CD4-positive, alpha-beta memory T cell (primary cell): ENCODE data around the gene PTPRT. TPM values are rescaled to one million over a fixed set of nuclear protein-coding genes. Genes with fewer than 3 reads are reported as not detected.

ENCODE experiments used
- CTCF ChIA-PET: fragments of 350-600 bp; sonication (Branson Sonifier 250); formaldehyde crosslinking; loops from one replicate; lab custom pipeline; 2021; ENCODE audit warnings: inconsistent platforms; ENCODE audit not compliant: partially characterized antibody; lab: Charles Lee
- POLR2A ChIA-PET: fragments of 350-600 bp; sonication (Branson Sonifier 250); formaldehyde crosslinking; loops from one replicate; lab custom pipeline; 2021; ENCODE audit not compliant: partially characterized antibody; lab: Charles Lee
- DNase-seq, 5 donors: peaks; one replicate each; pipeline versions ENCODE4 v3.0.0 to v3.0.0-alpha.2; 2020 to 2022; ENCODE audit warnings: mixed read lengths in 1 of 5
- H3K27ac ChIP-seq: one replicate; pipeline ENCODE4 v1.7.0; 2013; ENCODE audit warnings: low read depth, low read length
- H3K27me3 ChIP-seq: 2 replicates; pipeline ENCODE4 v1.7.0; 2013; ENCODE audit warnings: mild to moderate bottlenecking, low read length, moderate library complexity; ENCODE audit not compliant: insufficient read depth
- H3K36me3 ChIP-seq: 2 replicates; pipeline ENCODE4 v1.7.0; 2013; ENCODE audit warnings: mild to moderate bottlenecking, low read length, moderate library complexity; ENCODE audit not compliant: insufficient read depth
- H3K4me1 ChIP-seq: 2 replicates; pipeline ENCODE4 v1.7.0; 2013; ENCODE audit warnings: mild to moderate bottlenecking, low read length, moderate library complexity; ENCODE audit not compliant: insufficient read depth
- H3K4me3 ChIP-seq, 2 donors: one replicate each; pipeline ENCODE4 v1.7.0; 2013; ENCODE audit warnings: low read length in 2 of 2, mild to moderate bottlenecking in 1 of 2
- H3K9me3 ChIP-seq, 2 donors: one replicate each; pipeline ENCODE4 v1.7.0; 2013; ENCODE audit warnings: low read length in 2 of 2, control low read depth in 1 of 2; ENCODE audit not compliant: control insufficient read depth in 1 of 2
- H3K27ac Mint-ChIP-seq, 7 donors: one replicate each; pipeline ENCODE4 v1.8.0; 2020 to 2021; ENCODE audit warnings: mixed read lengths in 7 of 7, mild to moderate bottlenecking in 6 of 7, inconsistent platforms in 3 of 7, moderate library complexity in 3 of 7
- H3K27me3 Mint-ChIP-seq, 2 donors: one replicate each; pipeline ENCODE4 v1.8.0; 2020 to 2021; ENCODE audit warnings: mixed read lengths in 2 of 2
- H3K36me3 Mint-ChIP-seq, 2 donors: one replicate each; pipeline ENCODE4 v1.8.0; 2020 to 2021; ENCODE audit warnings: mixed read lengths in 2 of 2, inconsistent platforms in 1 of 2, mild to moderate bottlenecking in 1 of 2
- H3K4me1 Mint-ChIP-seq, 4 donors: one replicate each; pipeline ENCODE4 v1.8.0; 2020 to 2021; ENCODE audit warnings: mixed read lengths in 4 of 4, mild to moderate bottlenecking in 1 of 4
- H3K4me3 Mint-ChIP-seq, 8 donors: one replicate each; pipeline ENCODE4 v1.8.0; 2020 to 2021; ENCODE audit warnings: mixed read lengths in 8 of 8, mild to moderate bottlenecking in 7 of 8, moderate library complexity in 6 of 8, inconsistent platforms in 3 of 8
- H3K9me3 Mint-ChIP-seq, 8 donors: one replicate each; pipeline ENCODE4 v1.8.0; 2020 to 2021; ENCODE audit warnings: mixed read lengths in 8 of 8, mild to moderate bottlenecking in 5 of 8, inconsistent platforms in 3 of 8, moderate library complexity in 1 of 8
- intact Hi-C: fragments of 100-400 bp; cut with micrococcal nuclease; formaldehyde crosslinking; loops from one replicate; pipeline ENCODE4 v1.15.1; 2023
- polyA plus RNA-seq, 2 donors: library from polyadenylated mRNA; unstranded; fragments of 300-500 nt; fragmentation: Illumina TruSeq; gene quantifications; one replicate each; pipeline ENCODE4 v1.2.3, GENCODE V29; 2021
- total RNA-seq, 2 experiments: library from RNA; stranded (reverse); gene quantifications; one replicate each; pipeline ENCODE4 v1.2.3, GENCODE V29; 2021

Gene PTPRT
- total and polyA plus RNA-seq, 4 experiments from 2014 or later, result not detected

- Mint-ChIP-seq H3K4me3 (no peak overlapping the region), H3K9me3 (peaks cover 0 to 11% (median 3%) of the 10 kb centered on the region in 8 donors), H3K27ac (no peak overlapping the region), H3K27me3 (no peaks in the 10 kb centered on the region), H3K4me1 (no peaks in the 10 kb centered on the region), H3K36me3 (no peaks in the 10 kb centered on the region)
- ChIA-PET CTCF (no interaction called here), POLR2A (no interaction called here)
- Histone ChIP-seq H3K36me3 (no peaks in the 10 kb centered on the region), H3K4me3 (no peak overlapping the region), H3K9me3 (no peaks in the 10 kb centered on the region), H3K4me1 (no peaks in the 10 kb centered on the region), H3K27me3 (no peaks in the 10 kb centered on the region), H3K27ac (no peak overlapping the region)
- intact Hi-C loops, result no loop called here
- DNase-seq, result no peak
These were observed 921.8 kb downstream of the PTPRT start for GRCh38 chr20:42267793-42268384.

- Mint-ChIP-seq H3K4me1 (no peaks in the 10 kb centered on the region), H3K27ac (no peak overlapping the region), H3K36me3 (peaks cover 0 to 3% of the 10 kb centered on the region in 2 donors), H3K4me3 (no peak overlapping the region), H3K9me3 (peaks cover 0 to 15% (median under 1%) of the 10 kb centered on the region in 8 donors), H3K27me3 (no peaks in the 10 kb centered on the region)
- intact Hi-C loops, result no loop called here
- no peaks in the 10 kb centered on the region for H3K36me3 ChIP-seq
- H3K4me1 ChIP-seq, result no peaks in the 10 kb centered on the region
- H3K4me3 ChIP-seq, result no peak overlapping the region
- CTCF ChIA-PET, result no interaction called here
- no peaks in the 10 kb centered on the region for H3K27me3 ChIP-seq
- no peaks in the 10 kb centered on the region for H3K9me3 ChIP-seq
- H3K27ac ChIP-seq, result no peak overlapping the region
- POLR2A ChIA-PET, result no interaction called here
- DNase-seq, result no peak
These were observed 927.9 kb downstream of the PTPRT start for GRCh38 chr20:42261766-42262270.

GRCh38 chr20:42260184-42260583, 929.5 kb downstream of the PTPRT start:
- Histone ChIP-seq H3K36me3 (no peaks in the 10 kb centered on the region), H3K27me3 (no peaks in the 10 kb centered on the region), H3K27ac (no peak overlapping the region), H3K4me1 (no peaks in the 10 kb centered on the region), H3K4me3 (no peak overlapping the region), H3K9me3 (no peaks in the 10 kb centered on the region)
- POLR2A ChIA-PET, result no interaction called here
- DNase-seq, result no peak
- CTCF ChIA-PET, result no interaction called here
- H3K4me3 Mint-ChIP-seq, result no peak overlapping the region
- intact Hi-C loops, result no loop called here
- H3K9me3 Mint-ChIP-seq, result peaks cover 0 to 12% (median under 1%) of the 10 kb centered on the region in 8 donors
- H3K27ac Mint-ChIP-seq, result no peak overlapping the region
- H3K27me3 Mint-ChIP-seq, result no peaks in the 10 kb centered on the region
- peaks cover 0 to 3% of the 10 kb centered on the region in 2 donors for H3K36me3 Mint-ChIP-seq
- H3K4me1 Mint-ChIP-seq, result no peaks in the 10 kb centered on the region

GRCh38 chr20:42259389-42259788, 930.3 kb downstream of the PTPRT start:
- Mint-ChIP-seq H3K4me1 (no peaks in the 10 kb centered on the region), H3K9me3 (peaks cover 0 to 9% (median 2%) of the 10 kb centered on the region in 8 donors), H3K36me3 (peaks cover 0 to 3% of the 10 kb centered on the region in 2 donors), H3K4me3 (no peak overlapping the region), H3K27ac (no peak overlapping the region), H3K27me3 (no peaks in the 10 kb centered on the region)
- CTCF ChIA-PET, result no interaction called here
- Histone ChIP-seq H3K27ac (no peak overlapping the region), H3K4me1 (no peaks in the 10 kb centered on the region), H3K27me3 (no peaks in the 10 kb centered on the region), H3K4me3 (no peak overlapping the region), H3K9me3 (no peaks in the 10 kb centered on the region), H3K36me3 (no peaks in the 10 kb centered on the region)
- intact Hi-C loops, result no loop called here
- POLR2A ChIA-PET, result no interaction called here
- no peak for DNase-seq

- Histone ChIP-seq H3K27ac (no peak overlapping the region), H3K27me3 (no peaks in the 10 kb centered on the region), H3K4me1 (no peaks in the 10 kb centered on the region), H3K4me3 (no peak overlapping the region), H3K9me3 (peaks cover 0 to 5% of the 10 kb centered on the region in 2 donors), H3K36me3 (no peaks in the 10 kb centered on the region)
- H3K4me3 Mint-ChIP-seq, result no peak overlapping the region
- CTCF ChIA-PET, result no interaction called here
- peaks cover 0 to 13% (median 2%) of the 10 kb centered on the region in 8 donors for H3K9me3 Mint-ChIP-seq
- POLR2A ChIA-PET, result no interaction called here
- H3K4me1 Mint-ChIP-seq, result no peaks in the 10 kb centered on the region
- H3K27me3 Mint-ChIP-seq, result no peaks in the 10 kb centered on the region
- no peak for DNase-seq
- intact Hi-C loops, result no loop called here
- no peak overlapping the region for H3K27ac Mint-ChIP-seq
- peaks cover 0 to 3% of the 10 kb centered on the region in 2 donors for H3K36me3 Mint-ChIP-seq
These were observed 931.0 kb downstream of the PTPRT start for GRCh38 chr20:42258564-42259302.

- Mint-ChIP-seq H3K4me3 (no peak overlapping the region), H3K36me3 (peaks cover 0 to 3% of the 10 kb centered on the region in 2 donors), H3K9me3 (peaks cover 0 to 17% (median 4%) of the 10 kb centered on the region in 8 donors), H3K27me3 (no peaks in the 10 kb centered on the region), H3K4me1 (no peaks in the 10 kb centered on the region), H3K27ac (no peak overlapping the region)
- no peak for DNase-seq
- no peaks in the 10 kb centered on the region for H3K27me3 ChIP-seq
- no peaks in the 10 kb centered on the region for H3K36me3 ChIP-seq
- ChIA-PET POLR2A (no interaction called here), CTCF (no interaction called here)
- H3K4me1 ChIP-seq, result no peaks in the 10 kb centered on the region
- intact Hi-C loops, result no loop called here
- no peak overlapping the region for H3K4me3 ChIP-seq
- peaks cover 0 to 5% of the 10 kb centered on the region in 2 donors for H3K9me3 ChIP-seq
- H3K27ac ChIP-seq, result no peak overlapping the region
These were observed 933.9 kb downstream of the PTPRT start for GRCh38 chr20:42255821-42256220.

- Histone ChIP-seq H3K36me3 (no peaks in the 10 kb centered on the region), H3K4me3 (no peak overlapping the region), H3K27me3 (no peaks in the 10 kb centered on the region), H3K9me3 (peaks cover 0 to 5% of the 10 kb centered on the region in 2 donors), H3K4me1 (no peaks in the 10 kb centered on the region), H3K27ac (no peak overlapping the region)
- DNase-seq, result no peak
- H3K4me1 Mint-ChIP-seq, result no peaks in the 10 kb centered on the region
- intact Hi-C loops, result no loop called here
- no peaks in the 10 kb centered on the region for H3K27me3 Mint-ChIP-seq
- H3K27ac Mint-ChIP-seq, result peak overlapping the region in 1 of 7 donors; percentile 54
- ChIA-PET CTCF (no interaction called here), POLR2A (no interaction called here)
- H3K36me3 Mint-ChIP-seq, result peaks cover 0 to under 1% of the 10 kb centered on the region in 2 donors
- no peak overlapping the region for H3K4me3 Mint-ChIP-seq
- H3K9me3 Mint-ChIP-seq, result peaks cover 3 to 20% (median 5%) of the 10 kb centered on the region in 8 donors
These were observed 935.0 kb downstream of the PTPRT start for GRCh38 chr20:42254673-42255072.
